ENCODE data around the gene MRPL38. TPM values are rescaled to one million over a fixed set of nuclear protein-coding genes. Genes with fewer than 3 reads are reported as not detected.
"Not testable (repeated sequence)": the region's sequence is repeated elsewhere in the genome, so short reads cannot be mapped to it uniquely, and the experiment has no call there.

MRPL38 gene
- total RNA-seq, 1 experiment from 2014 or later = 74.5 TPM

DNA sequence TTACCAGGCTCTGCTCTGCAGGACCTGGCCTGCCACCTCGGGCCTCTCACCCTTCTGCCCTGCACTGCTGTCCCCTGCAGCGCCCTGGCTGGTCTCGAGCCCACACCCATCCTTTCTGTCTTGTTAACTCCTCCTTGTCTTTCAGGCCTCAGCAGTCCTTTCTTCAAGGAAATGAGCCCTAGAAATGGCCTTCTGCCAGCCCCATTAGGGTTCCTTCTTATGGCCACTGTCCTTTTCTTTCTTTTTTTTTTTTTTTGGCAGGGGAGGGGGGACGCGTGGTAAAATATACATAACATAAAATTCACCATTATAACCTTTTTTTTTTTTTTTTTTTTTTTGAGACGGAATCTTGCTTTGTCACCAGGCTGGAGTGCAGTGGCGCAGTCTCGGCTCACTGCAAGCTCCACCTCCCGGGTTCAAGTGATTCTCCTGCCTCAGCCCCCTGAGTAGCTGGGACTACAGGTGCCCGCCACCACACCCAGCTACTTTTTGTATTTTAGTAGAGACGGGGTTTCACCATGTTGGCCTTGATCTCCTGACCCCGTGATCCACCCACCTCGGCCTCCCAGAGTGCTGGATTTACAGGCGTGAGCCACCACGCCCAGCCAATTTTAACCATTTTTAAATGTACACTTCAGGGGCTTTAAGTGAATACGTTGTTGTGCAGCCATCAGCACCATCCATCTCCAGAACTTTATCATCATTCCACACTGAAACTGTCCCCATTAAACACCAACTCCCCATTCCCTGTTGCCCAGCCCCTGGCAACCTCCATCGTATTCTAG lies 39.1 kb downstream of the MRPL38 start:
- H3K27me3 ChIP-seq (ENCODE audit: low read length); H3K9me2 ChIP-seq (replicated peaks; ENCODE audit: low read length); ATAC-seq; H3K4me3 ChIP-seq (ENCODE audit: low read length); DNase-seq; H3K4me1 ChIP-seq (ENCODE audit: insufficient read depth, low read length); H3K4me2 ChIP-seq (ENCODE audit: low read length); H3F3A ChIP-seq (ENCODE audit: low read length, unreplicated experiment); H3K9ac ChIP-seq (ENCODE audit: low read length); H3K36me3 ChIP-seq (ENCODE audit: low read depth, low read length); intact Hi-C loops (cut with micrococcal nuclease); H3K27ac ChIP-seq (ENCODE audit: low read length); CTCF ChIA-PET; POLR2A ChIA-PET (ENCODE audit: unreplicated experiment); H3K9me3 ChIP-seq (ENCODE audit: low read length); H2AFZ ChIP-seq (ENCODE audit: low read length); H4K20me1 ChIP-seq (ENCODE audit: low read length); BruUV-seq (replicated peaks); H3K79me2 ChIP-seq (ENCODE audit: low read length): not testable (repeated sequence)

DNA sequence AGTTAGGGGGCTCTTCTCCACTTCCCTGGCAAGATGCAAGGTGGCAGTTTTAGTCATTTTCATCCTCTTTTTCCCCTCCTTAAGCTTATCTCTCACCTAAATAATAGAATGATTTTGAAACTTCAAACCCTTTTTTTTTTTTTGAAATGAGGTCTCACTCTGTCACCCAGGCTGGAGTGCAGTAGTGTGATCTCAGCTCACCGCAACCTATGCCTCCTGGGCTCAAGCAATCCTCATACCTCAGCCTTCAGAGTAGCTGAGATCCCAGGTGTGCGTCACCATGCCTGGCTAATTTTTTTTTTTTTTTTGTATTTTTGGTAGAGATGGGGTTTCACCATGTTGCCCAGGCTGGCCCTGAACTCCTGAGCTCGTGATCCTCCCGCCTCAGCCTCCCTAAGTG lies 39.8 kb downstream of the MRPL38 start:
- H3K9me3 ChIP-seq (ENCODE audit: low read length); CTCF ChIA-PET; H3K27me3 ChIP-seq (ENCODE audit: low read length); H2AFZ ChIP-seq (ENCODE audit: low read length); H3K9ac ChIP-seq (ENCODE audit: low read length); DNase-seq; H3K4me2 ChIP-seq (ENCODE audit: low read length); H3F3A ChIP-seq (ENCODE audit: low read length, unreplicated experiment); H4K20me1 ChIP-seq (ENCODE audit: low read length); H3K4me3 ChIP-seq (ENCODE audit: low read length); H3K79me2 ChIP-seq (ENCODE audit: low read length); H3K27ac ChIP-seq (ENCODE audit: low read length); H3K9me2 ChIP-seq (replicated peaks; ENCODE audit: low read length); ATAC-seq; H3K36me3 ChIP-seq (ENCODE audit: low read depth, low read length); BruUV-seq (replicated peaks); H3K4me1 ChIP-seq (ENCODE audit: insufficient read depth, low read length); intact Hi-C loops (cut with micrococcal nuclease): not testable (repeated sequence)
- POLR2A ChIA-PET (ENCODE audit: unreplicated experiment) = interaction anchor here (0.6 kb wide), 2 partner anchors 154 to 529 kb away, joined by 5 to 6 read pairs; no protein-coding TSS in a partner anchor

DNA sequence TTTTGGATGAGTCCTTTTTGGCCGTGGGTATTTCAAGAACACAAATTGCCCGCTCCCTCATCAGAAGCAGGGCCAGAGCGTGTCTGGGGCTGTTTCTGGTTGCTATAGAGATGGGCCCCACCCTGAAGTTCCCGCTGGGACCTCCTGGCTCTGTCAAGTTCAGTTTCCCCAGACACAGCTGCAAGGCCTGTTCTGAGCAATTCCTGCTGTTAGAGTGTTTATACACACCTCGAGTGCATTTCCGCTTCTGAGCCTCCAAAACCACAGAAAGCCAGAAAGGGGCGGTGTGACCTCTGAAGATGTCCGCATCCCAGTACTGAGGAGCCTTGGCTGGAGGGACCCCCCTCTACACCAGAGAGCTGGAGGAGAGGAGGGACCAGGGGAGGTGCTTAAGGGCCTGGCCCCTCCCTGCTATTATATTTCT lies 40.2 kb downstream of the MRPL38 start:
- no peaks in the 10 kb centered on the region for H3K36me3 ChIP-seq (ENCODE audit: low read depth, low read length)
- no peak overlapping the region for H3K4me2 ChIP-seq (ENCODE audit: low read length)
- H3K27me3 ChIP-seq (ENCODE audit: low read length) = no peaks in the 10 kb centered on the region
- CTCF ChIA-PET = no interaction called here
- peaks cover 2% of the 10 kb centered on the region; the same call in 1 of the 2 replicates for H3K4me1 ChIP-seq (ENCODE audit: insufficient read depth, low read length)
- no peak overlapping the region for H3K27ac ChIP-seq (ENCODE audit: low read length)
- H3K9me2 ChIP-seq (replicated peaks; ENCODE audit: low read length) = no peaks in the 10 kb centered on the region
- H2AFZ ChIP-seq (ENCODE audit: low read length) = no peak overlapping the region
- no TSS peak for BruUV-seq (replicated peaks)
- no peak overlapping the region for H3K9ac ChIP-seq (ENCODE audit: low read length)
- no peak overlapping the region for H3K4me3 ChIP-seq (ENCODE audit: low read length)
- POLR2A ChIA-PET (ENCODE audit: unreplicated experiment) = interaction anchor here (0.6 kb wide), 2 partner anchors 154 to 530 kb away, joined by 5 to 6 read pairs; no protein-coding TSS in a partner anchor
- H3K79me2 ChIP-seq (ENCODE audit: low read length) = no peaks in the 10 kb centered on the region
- H3K9me3 ChIP-seq (ENCODE audit: low read length) = no peaks in the 10 kb centered on the region
- ATAC-seq = no peak
- TF ChIP-seq, protein P1, sequence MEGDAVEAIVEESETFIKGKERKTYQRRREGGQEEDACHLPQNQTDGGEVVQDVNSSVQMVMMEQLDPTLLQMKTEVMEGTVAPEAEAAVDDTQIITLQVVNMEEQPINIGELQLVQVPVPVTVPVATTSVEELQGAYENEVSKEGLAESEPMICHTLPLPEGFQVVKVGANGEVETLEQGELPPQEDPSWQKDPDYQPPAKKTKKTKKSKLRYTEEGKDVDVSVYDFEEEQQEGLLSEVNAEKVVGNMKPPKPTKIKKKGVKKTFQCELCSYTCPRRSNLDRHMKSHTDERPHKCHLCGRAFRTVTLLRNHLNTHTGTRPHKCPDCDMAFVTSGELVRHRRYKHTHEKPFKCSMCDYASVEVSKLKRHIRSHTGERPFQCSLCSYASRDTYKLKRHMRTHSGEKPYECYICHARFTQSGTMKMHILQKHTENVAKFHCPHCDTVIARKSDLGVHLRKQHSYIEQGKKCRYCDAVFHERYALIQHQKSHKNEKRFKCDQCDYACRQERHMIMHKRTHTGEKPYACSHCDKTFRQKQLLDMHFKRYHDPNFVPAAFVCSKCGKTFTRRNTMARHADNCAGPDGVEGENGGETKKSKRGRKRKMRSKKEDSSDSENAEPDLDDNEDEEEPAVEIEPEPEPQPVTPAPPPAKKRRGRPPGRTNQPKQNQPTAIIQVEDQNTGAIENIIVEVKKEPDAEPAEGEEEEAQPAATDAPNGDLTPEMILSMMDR (conservative IDR thresholded peaks at IDR 0.05; ENCODE audit: low read depth, low read length) = no peak
- TF ChIP-seq EZH2 (IDR thresholded peaks at IDR 0.05; ENCODE audit: low read length, unreplicated experiment) (no peak), EZH2phosphoT487 (IDR thresholded peaks at IDR 0.05; ENCODE audit: borderline replicate concordance, low read length) (no peak)
- no peaks in the 10 kb centered on the region for H4K20me1 ChIP-seq (ENCODE audit: low read length)
- DNase-seq = no peak
- no peaks in the 10 kb centered on the region for H3F3A ChIP-seq (ENCODE audit: low read length, unreplicated experiment)
- intact Hi-C loops (cut with micrococcal nuclease) = no loop called here
